H9 (cell line): Measurements from ENCODE around the gene GTPBP6. TPM values are rescaled to one million over a fixed set of nuclear protein-coding genes. Genes with fewer than 3 reads are reported as not detected.

ENCODE experiments used
- DNase-seq: peaks from one replicate; pipeline ENCODE4 v3.0.0-alpha.2; 2017
- H2AFZ ChIP-seq: one replicate; pipeline ENCODE4 v1.6.1; 2013; ENCODE audit warnings: mild to moderate bottlenecking, low read length, control low read depth, moderate library complexity
- H2AK5ac ChIP-seq: 2 replicates; pipeline ENCODE4 v1.6.1; 2013; ENCODE audit warnings: low read length, control low read depth, mixed read lengths; ENCODE audit not compliant: insufficient read length
- H2BK120ac ChIP-seq: one replicate; pipeline ENCODE4 v1.6.1; 2013; ENCODE audit warnings: low read depth, mild to moderate bottlenecking, low read length, control low read depth, inconsistent platforms; ENCODE audit not compliant: poor library complexity, severe bottlenecking
- H2BK12ac ChIP-seq: 2 replicates; pipeline ENCODE4 v1.6.1; 2013; ENCODE audit warnings: low read length, control low read depth, mixed read lengths, low read depth; ENCODE audit not compliant: insufficient read length
- H2BK15ac ChIP-seq: 2 replicates; pipeline ENCODE4 v1.6.1; 2013; ENCODE audit warnings: low read depth, low read length, control low read depth
- H2BK20ac ChIP-seq: one replicate; pipeline ENCODE4 v1.6.1; 2013; ENCODE audit warnings: low read depth, mild to moderate bottlenecking, low read length, control low read depth, inconsistent platforms; ENCODE audit not compliant: poor library complexity, severe bottlenecking
- H2BK5ac ChIP-seq: 2 replicates; pipeline ENCODE4 v1.6.1; 2013; ENCODE audit warnings: low read length, control low read depth, mixed read lengths; ENCODE audit not compliant: insufficient read length
- H3K14ac ChIP-seq: 2 replicates; pipeline ENCODE4 v1.6.1; 2013; ENCODE audit warnings: low read length, control low read depth; ENCODE audit not compliant: insufficient read depth
- H3K18ac ChIP-seq: 2 replicates; pipeline ENCODE4 v1.6.1; 2013; ENCODE audit warnings: low read depth, mild to moderate bottlenecking, mixed read lengths, low read length, control low read depth; ENCODE audit not compliant: insufficient read length
- H3K23ac ChIP-seq: 2 replicates; pipeline ENCODE4 v1.6.1; 2013; ENCODE audit warnings: low read length, control low read depth, mixed read lengths, low read depth; ENCODE audit not compliant: insufficient read length
- H3K23me2 ChIP-seq: 2 replicates; pipeline ENCODE4 v1.6.1; 2013; ENCODE audit warnings: low read depth, mild to moderate bottlenecking, mixed read lengths, low read length, control low read depth; ENCODE audit not compliant: insufficient read length, poor library complexity, severe bottlenecking
- H3K27ac ChIP-seq: 2 replicates; pipeline ENCODE4 v1.5.1; 2013; ENCODE audit warnings: low read length, control low read depth, mixed read lengths, low read depth; ENCODE audit not compliant: insufficient read length
- H3K27me3 ChIP-seq: 2 replicates; pipeline ENCODE4 v1.6.1; 2013; ENCODE audit warnings: low read length, control low read depth, inconsistent platforms; ENCODE audit not compliant: insufficient read depth
- H3K4ac ChIP-seq: 2 replicates; pipeline ENCODE4 v1.6.1; 2013; ENCODE audit warnings: low read depth, mild to moderate bottlenecking, control low read depth, inconsistent platforms, low read length, moderate library complexity
- H3K4me1 ChIP-seq: 2 replicates; pipeline ENCODE4 v1.6.1; 2013; ENCODE audit warnings: low read length, control low read depth, inconsistent platforms; ENCODE audit not compliant: insufficient read depth
- H3K4me2 ChIP-seq: 2 replicates; pipeline ENCODE4 v1.6.1; 2013; ENCODE audit warnings: low read length, control low read depth, mixed read lengths; ENCODE audit not compliant: insufficient read length, insufficient read depth
- H3K56ac ChIP-seq: 2 replicates; pipeline ENCODE4 v1.6.1; 2013; ENCODE audit warnings: low read depth, mild to moderate bottlenecking, mixed read lengths, low read length, control low read depth; ENCODE audit not compliant: insufficient read length
- H3K79me1 ChIP-seq: 2 replicates; pipeline ENCODE4 v1.6.1; 2013; ENCODE audit warnings: low read depth, mild to moderate bottlenecking, moderate library complexity, low read length, control low read depth, inconsistent platforms; ENCODE audit not compliant: insufficient read depth, poor library complexity, severe bottlenecking
- H3K79me2 ChIP-seq: 2 replicates; pipeline ENCODE4 v1.6.1; 2013; ENCODE audit warnings: low read length, control low read depth, inconsistent platforms; ENCODE audit not compliant: insufficient read depth
- H3K9ac ChIP-seq: 2 replicates; pipeline ENCODE4 v1.6.1; 2013; ENCODE audit warnings: low read length, control low read depth, mixed read lengths; ENCODE audit not compliant: insufficient read length; ENCODE audit errors: extremely low read depth
- H3K9me3 ChIP-seq: one replicate; pipeline ENCODE4 v1.6.1; 2013; ENCODE audit warnings: low read depth, low read length, inconsistent platforms; ENCODE audit not compliant: control insufficient read depth
- H3T11ph ChIP-seq: one replicate; pipeline ENCODE4 v1.6.1; 2013; ENCODE audit warnings: mild to moderate bottlenecking, low read length, control low read depth, inconsistent platforms
- H4K20me1 ChIP-seq: one replicate; pipeline ENCODE4 v1.6.1; 2013; ENCODE audit not compliant: control insufficient read depth, insufficient read length, insufficient read depth
- H4K5ac ChIP-seq: 2 replicates; pipeline ENCODE4 v1.6.1; 2013; ENCODE audit warnings: low read depth, mild to moderate bottlenecking, mixed read lengths, low read length, control low read depth; ENCODE audit not compliant: insufficient read length
- H4K8ac ChIP-seq: replicated peaks from 2 replicates; pipeline ENCODE4 v1.6.1; 2013; ENCODE audit warnings: low read length, control low read depth, mixed read lengths, low read depth; ENCODE audit not compliant: insufficient read length
- H4K91ac ChIP-seq: 2 replicates; pipeline ENCODE4 v1.6.1; 2013; ENCODE audit warnings: low read depth, mild to moderate bottlenecking, moderate library complexity, mixed read lengths, low read length, control low read depth; ENCODE audit not compliant: insufficient read length
- H3K27ac Mint-ChIP-seq, 3 experiments: 2 replicates in 2 of 3; 3 replicates in 1 of 3; pipeline ENCODE4 v1.8.0; 2020 to 2021; ENCODE audit warnings: mixed read lengths in 3 of 3, mild to moderate bottlenecking in 1 of 3, moderate library complexity in 1 of 3
- H3K27me3 Mint-ChIP-seq: 2 replicates; pipeline ENCODE4 v1.8.0; 2021; ENCODE audit warnings: low read depth, mild to moderate bottlenecking, moderate library complexity, mixed read lengths
- H3K36me3 Mint-ChIP-seq, 3 experiments: 2 replicates in 2 of 3; 3 replicates in 1 of 3; pipeline ENCODE4 v1.8.0; 2020 to 2021; ENCODE audit warnings: low read depth in 3 of 3, mixed read lengths in 3 of 3; ENCODE audit not compliant: insufficient read depth in 1 of 3
- H3K4me1 Mint-ChIP-seq, 2 experiments: 2 replicates each; pipeline ENCODE4 v1.8.0; 2020; ENCODE audit warnings: mixed read lengths in 2 of 2
- H3K4me3 Mint-ChIP-seq, 2 experiments: 2 replicates in 1 of 2; 3 replicates in 1 of 2; pipeline ENCODE4 v1.8.0; 2020 to 2021; ENCODE audit warnings: mild to moderate bottlenecking in 2 of 2, mixed read lengths in 2 of 2, moderate library complexity in 1 of 2
- H3K9me3 Mint-ChIP-seq, 2 experiments: 2 replicates in 1 of 2; 3 replicates in 1 of 2; pipeline ENCODE4 v1.8.0; 2020; ENCODE audit warnings: mild to moderate bottlenecking in 2 of 2, mixed read lengths in 2 of 2, moderate library complexity in 1 of 2
- CTCF ChIP-seq: fragments of 200-600 bp; sonication (generic); conservative IDR thresholded peaks from 3 replicates; pipeline ENCODE4 v1.8.0; 2021; ENCODE audit warnings: antibody characterized with exemption, mild to moderate bottlenecking
- WGBS: extraction: QIAGEN DNeasy Blood & Tissue Kit; methylation state at CpG from one replicate; pipeline ENCODE4 v1.1.7; 2013; ENCODE audit warnings: missing lambda C conversion rate, low lambda C conversion rate, mixed read lengths; ENCODE audit not compliant: insufficient read length; ENCODE audit errors: extremely low coverage; 5-methylcytosine and 5-hydroxymethylcytosine counted together
- total RNA-seq: library from RNA; stranded (reverse); gene quantifications from 2 replicates; pipeline ENCODE4 v1.2.1, GENCODE V29; 2021

Gene GTPBP6
- total RNA-seq, 1 experiment from 2014 or later, result 64.0 TPM

- Histone ChIP-seq H2BK12ac (no peak overlapping the region), H3K27ac (no peak overlapping the region), H2BK5ac (no peak overlapping the region), H3K18ac (no peak overlapping the region), H3K9ac (no peak overlapping the region), H2BK120ac (no peak overlapping the region), H3K4me2 (no peak overlapping the region), H2AK5ac (no peak overlapping the region), H4K20me1 (no peaks in the 10 kb centered on the region), H4K8ac (no peak overlapping the region), H3K56ac (no peak overlapping the region), H3K79me2 (no peaks in the 10 kb centered on the region; the same call in 1 of the 2 replicates), H2AFZ (no peak overlapping the region), H4K5ac (no peak overlapping the region), H3K9me3 (no peaks in the 10 kb centered on the region), H3K4ac (no peak overlapping the region), H2BK20ac (no peak overlapping the region), H3K27me3 (no peaks in the 10 kb centered on the region), H3K23me2 (no peaks in the 10 kb centered on the region), H3K23ac (no peak overlapping the region), H3K4me1 (no peaks in the 10 kb centered on the region), H3K79me1 (peaks cover 3% of the 10 kb centered on the region), H3K14ac (no peak overlapping the region; the same call in 1 of the 2 replicates), H3T11ph (no peak overlapping the region), H2BK15ac (no peak overlapping the region), H4K91ac (no peak overlapping the region)
- Mint-ChIP-seq H3K4me3 (no peak overlapping the region), H3K9me3 (no peaks in the 10 kb centered on the region), H3K27ac (peak overlapping the region in 2 of 3 experiments; percentile 87; a peak in 2 of 7 replicates), H3K4me1 (0 out of 4 replicates have a peak, but pooled peaks cover 0 to 3% of the 10 kb centered on the region in 2 experiments), H3K36me3 (peaks cover 10 to 50% (median 46%) of the 10 kb centered on the region in 3 experiments; a peak in 6 of 7 replicates), H3K27me3 (no peaks in the 10 kb centered on the region; the same call in 1 of the 2 replicates)
- no peak for TF ChIP-seq CTCF
- DNase-seq, result no peak
- no CpG with 5 or more reads among the region's 61 CpGs for WGBS
Measured at GRCh38 chrX:350534-351323, 32.1 kb upstream of the GTPBP6 start.
